NB4 (cell line): Measurements from ENCODE around the gene LETM1.
A peak's percentile ranks its signal among the peaks of the same experiment; 100 is the strongest.

Experiments
- MYC ChIP-seq: IDR thresholded peaks from 2 replicates; pipeline ENCODE4 v1.6.1; 2011; ENCODE audit warnings: low read depth, low read length
- POLR2A ChIP-seq: IDR thresholded peaks from 2 replicates; pipeline ENCODE4 v1.6.1; 2011; ENCODE audit warnings: mild to moderate bottlenecking; ENCODE audit not compliant: insufficient read length; ENCODE audit errors: extremely low read depth
- TF ChIP-seq, protein P1 (sequence below): IDR thresholded peaks from one replicate; pipeline ENCODE4 v1.5.1; 2012; ENCODE audit warnings: low read depth, low read length
- TF ChIP-seq, protein P2 (sequence below): IDR thresholded peaks from 2 replicates; pipeline ENCODE4 v1.6.1; 2011; ENCODE audit warnings: low read depth, low read length

DNA sequence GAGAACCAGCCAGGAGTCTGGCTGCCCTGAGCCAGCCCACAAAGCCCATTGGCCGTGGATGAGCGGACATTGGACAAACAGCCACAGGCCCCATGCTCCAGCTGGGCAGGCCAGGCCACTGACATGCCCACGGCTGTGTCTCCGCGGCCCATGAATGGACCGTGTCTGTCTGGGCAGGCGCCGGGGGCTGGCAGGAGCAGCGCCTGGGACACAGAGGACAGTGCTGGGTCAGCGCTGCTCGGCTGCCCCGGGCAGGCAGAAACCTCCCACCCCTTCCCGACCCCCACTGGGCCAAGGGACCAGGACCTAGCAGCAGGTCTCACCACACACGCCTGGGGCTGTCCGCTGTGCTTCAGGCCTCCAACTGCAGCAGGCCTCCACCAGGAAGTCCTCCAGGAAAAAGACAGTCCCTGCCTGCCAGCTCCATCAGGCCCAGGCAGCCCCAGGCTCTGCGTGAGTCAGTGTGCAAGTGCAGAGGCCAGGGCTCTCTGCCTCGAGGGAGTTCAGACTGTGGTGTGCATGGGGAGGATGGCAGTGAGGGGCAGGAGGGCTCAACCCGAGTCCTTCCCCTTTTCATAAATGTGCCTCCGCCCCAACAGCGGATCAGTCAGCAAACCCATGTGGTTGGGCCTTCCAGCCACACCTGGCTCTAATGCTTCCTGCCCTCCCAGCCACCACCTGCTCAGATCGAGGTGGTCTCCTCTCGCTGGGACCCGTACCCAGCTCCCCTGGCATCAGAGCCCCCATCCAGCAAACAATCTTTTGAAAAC, 80.0 kb downstream of the LETM1 start:
- no peak for TF ChIP-seq POLR2A
- TF ChIP-seq, protein P1, sequence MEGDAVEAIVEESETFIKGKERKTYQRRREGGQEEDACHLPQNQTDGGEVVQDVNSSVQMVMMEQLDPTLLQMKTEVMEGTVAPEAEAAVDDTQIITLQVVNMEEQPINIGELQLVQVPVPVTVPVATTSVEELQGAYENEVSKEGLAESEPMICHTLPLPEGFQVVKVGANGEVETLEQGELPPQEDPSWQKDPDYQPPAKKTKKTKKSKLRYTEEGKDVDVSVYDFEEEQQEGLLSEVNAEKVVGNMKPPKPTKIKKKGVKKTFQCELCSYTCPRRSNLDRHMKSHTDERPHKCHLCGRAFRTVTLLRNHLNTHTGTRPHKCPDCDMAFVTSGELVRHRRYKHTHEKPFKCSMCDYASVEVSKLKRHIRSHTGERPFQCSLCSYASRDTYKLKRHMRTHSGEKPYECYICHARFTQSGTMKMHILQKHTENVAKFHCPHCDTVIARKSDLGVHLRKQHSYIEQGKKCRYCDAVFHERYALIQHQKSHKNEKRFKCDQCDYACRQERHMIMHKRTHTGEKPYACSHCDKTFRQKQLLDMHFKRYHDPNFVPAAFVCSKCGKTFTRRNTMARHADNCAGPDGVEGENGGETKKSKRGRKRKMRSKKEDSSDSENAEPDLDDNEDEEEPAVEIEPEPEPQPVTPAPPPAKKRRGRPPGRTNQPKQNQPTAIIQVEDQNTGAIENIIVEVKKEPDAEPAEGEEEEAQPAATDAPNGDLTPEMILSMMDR, result no peak
- TF ChIP-seq, protein P2, sequence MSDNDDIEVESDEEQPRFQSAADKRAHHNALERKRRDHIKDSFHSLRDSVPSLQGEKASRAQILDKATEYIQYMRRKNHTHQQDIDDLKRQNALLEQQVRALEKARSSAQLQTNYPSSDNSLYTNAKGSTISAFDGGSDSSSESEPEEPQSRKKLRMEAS, result peak; percentile 74
- peak; percentile 56 for TF ChIP-seq MYC
